SK-N-DZ (cell line): Measurements from ENCODE around the gene ANKRD29.
"Not testable (repeated sequence)": the region's sequence is repeated elsewhere in the genome, so short reads cannot be mapped to it uniquely, and the experiment has no call there.

Experiments
- DNase-seq: peaks from one replicate; pipeline ENCODE4 v3.0.0-alpha.2; 2015; ENCODE audit warnings: low spot score
- small RNA-seq, 2 experiments: library from RNA; depleted of rRNA; stranded (forward); fragments of <200 nt; gene quantifications; one replicate each; pipeline ENCODE3, GENCODE V24; 2014

The ANKRD29 gene

GRCh38 chr18:23563377-23564043 is 99.2 kb downstream of the ANKRD29 start:
- no peak for DNase-seq

DNA sequence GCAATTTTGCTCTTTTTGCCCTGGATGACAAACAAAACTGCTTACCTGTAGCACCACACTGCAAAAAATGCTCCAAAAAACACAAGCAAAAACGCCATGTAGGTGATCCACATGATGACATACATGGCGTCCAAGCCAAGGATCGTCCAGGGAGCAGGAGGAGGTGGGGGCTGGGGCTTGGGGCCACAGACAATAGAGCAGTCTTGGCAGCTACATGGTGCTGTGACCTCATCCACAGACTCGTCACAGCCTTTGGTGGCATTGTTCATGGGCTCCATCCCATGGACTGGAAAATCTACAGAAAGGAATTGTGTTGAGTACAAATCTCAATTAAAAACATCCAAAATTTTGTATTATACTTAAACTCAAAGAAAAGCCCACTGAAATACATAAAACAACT is 102.5 kb downstream of the ANKRD29 start:
- no peak for DNase-seq

DNA sequence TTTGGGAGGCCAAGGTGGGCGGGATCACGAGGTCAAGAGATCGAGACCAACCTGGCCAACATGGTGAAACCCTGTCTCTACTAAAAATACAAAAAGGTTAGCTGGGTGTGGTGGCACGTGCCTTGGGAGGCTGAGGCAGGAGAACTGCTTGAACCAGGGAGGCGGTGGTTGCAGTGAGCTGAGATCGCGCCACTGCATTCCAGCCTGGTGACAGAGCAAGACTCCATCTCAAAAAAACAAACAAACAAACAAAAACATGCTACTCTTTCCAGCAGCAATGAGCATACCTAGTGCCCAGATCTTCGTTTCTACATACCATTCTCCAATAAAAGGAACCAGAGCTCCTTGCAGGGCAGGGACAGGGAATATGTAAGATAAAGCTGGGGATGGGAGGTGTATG is 105.2 kb downstream of the ANKRD29 start:
- not testable (repeated sequence) for DNase-seq

DNA sequence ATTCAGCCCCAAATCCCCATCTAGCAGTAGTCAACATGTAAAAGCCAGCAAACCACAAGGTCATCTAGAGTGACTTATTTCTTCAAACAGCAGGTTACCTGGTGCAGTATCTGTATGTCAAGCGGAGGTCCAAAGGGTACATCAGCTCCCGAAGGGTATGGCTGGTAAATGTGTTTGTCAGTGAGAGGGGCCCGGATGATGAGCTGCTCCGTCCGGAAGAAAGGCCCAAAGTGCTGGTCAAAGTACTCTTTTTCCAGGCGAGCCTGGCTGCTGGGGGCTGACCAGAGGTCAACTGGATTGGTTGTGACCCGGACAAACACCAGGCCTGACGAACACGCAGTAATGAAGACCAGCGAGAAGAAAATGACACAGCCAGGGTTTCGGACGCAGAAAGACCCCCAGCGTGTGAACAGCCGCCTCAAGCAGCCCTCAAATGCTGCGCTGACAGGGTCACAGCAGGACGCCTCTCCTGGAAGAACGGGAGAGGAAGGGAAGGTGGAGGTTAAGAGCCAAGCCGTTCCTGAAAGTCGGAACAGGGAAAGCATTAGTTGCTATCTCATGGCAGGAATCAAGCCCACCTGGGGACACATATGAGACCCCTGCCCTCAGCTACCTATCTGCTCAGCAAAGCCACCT is 106.4 kb downstream of the ANKRD29 start:
- DNase-seq, result no peak

DNA sequence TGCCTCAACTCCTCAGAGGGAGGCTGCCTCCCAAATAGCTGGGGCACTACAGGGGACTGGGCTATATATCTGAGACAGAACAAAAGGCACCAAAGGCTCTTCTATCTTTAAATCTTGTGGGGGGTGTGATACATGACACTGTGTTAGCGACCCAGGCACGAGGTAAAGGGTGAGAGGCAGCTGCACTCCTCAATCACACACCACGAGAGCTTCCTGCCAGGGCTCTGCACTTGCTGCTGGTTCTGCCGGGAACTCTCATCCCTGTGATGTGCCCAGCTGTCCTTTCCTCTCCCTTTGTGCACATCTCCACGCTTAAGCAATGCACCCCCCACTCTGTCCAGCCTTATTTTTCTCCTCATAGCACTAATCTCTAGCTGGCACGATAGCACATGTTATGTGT is 108.8 kb downstream of the ANKRD29 start:
- no peak for DNase-seq

DNA sequence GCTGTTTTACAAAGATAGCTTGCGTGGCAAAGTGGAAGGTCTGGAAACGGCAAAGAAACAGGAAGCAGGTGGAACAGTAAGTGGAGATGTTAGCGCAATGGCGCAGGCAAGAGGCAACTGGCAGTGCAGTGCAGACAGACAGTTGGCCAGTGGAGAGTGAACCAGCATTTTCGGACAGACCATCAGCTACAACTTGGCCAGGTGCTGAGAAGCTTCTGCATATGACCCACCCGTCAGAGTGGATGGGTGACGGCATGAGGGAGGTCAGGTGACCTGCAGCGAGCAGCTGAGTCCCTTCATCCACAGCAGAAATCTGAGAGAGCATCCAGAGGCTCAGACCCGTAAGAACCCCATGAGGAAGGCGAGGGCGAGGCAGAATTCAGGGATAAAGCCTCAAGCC is 110.2 kb downstream of the ANKRD29 start:
- DNase-seq, result no peak

- DNase-seq, result no peak
Measured at GRCh38 chr18:23551978-23552377, 110.7 kb downstream of the ANKRD29 start.

DNA sequence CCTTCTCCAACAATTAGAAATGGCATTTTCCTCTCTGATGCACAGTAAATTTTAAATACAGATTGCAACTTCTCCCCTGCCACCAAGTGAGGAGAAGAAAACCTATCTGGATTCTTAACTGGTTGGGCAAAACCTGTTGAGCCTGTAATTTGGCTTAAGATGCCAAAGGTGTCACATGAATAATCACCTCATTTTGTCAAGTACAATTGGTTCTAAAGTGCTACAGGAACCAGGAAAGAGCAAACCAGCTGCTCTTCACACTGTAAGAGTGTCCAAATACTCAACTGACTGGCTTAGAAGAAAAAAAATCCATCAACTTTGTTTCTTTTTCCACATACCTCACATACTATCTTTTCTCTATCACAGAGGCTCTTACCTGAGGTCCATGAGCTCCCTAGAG is 111.8 kb downstream of the ANKRD29 start:
- no peak for DNase-seq

Small RNAs within 50 kb of the gene (small RNA-seq; reads per million reads assigned to genes)
- gene RF00019, result 0 reads per million in 2 experiments
